Right lobe of liver (tissue), 4 donors: ENCODE results near the gene AK1.

Experiments
- POLR2A ChIP-seq: fragments of 450-650 bp; IDR thresholded peaks from one replicate; pipeline ENCODE4 v1.6.1; 2017; ENCODE audit warnings: antibody characterized with exemption, mild to moderate bottlenecking
- TF ChIP-seq, protein P1 (sequence below), 4 donors: fragments of 200-600 bp in 3 of 4; fragments of 450-650 bp in 1 of 4; IDR thresholded peaks; one replicate each; pipeline versions ENCODE4 v1.5.1 to v1.8.0; 2016 to 2022; ENCODE audit warnings: antibody characterized with exemption in 4 of 4, mild to moderate bottlenecking in 2 of 4
- donor health status: DM: no; HTN: no; CAD: no.
- donor health status: DM: no; HTN: no; CAD: no.
- donor health status: DM: no; HTN: yes; CAD: no.

DNA sequence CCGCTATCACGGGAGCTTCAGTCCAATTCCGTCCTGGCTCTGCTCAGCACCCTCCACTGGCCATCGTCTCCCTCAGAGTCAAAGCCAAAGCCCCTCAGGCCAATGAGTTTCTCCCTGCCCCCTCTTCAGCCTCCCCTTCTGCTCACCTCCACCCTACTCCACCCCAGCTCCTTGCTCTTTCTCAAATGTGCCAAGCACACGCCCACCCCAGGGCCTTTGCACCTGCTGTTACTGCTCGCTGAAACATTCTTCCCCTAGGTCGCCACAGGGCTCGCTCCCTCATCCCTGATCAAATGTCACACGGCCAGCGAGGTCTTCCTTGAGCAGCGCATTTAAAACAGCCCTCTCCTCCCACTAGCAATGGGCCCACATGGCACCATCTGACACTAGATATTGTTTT lies 16.7 kb downstream of the AK1 start:
- TF ChIP-seq, protein P1, sequence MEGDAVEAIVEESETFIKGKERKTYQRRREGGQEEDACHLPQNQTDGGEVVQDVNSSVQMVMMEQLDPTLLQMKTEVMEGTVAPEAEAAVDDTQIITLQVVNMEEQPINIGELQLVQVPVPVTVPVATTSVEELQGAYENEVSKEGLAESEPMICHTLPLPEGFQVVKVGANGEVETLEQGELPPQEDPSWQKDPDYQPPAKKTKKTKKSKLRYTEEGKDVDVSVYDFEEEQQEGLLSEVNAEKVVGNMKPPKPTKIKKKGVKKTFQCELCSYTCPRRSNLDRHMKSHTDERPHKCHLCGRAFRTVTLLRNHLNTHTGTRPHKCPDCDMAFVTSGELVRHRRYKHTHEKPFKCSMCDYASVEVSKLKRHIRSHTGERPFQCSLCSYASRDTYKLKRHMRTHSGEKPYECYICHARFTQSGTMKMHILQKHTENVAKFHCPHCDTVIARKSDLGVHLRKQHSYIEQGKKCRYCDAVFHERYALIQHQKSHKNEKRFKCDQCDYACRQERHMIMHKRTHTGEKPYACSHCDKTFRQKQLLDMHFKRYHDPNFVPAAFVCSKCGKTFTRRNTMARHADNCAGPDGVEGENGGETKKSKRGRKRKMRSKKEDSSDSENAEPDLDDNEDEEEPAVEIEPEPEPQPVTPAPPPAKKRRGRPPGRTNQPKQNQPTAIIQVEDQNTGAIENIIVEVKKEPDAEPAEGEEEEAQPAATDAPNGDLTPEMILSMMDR (IDR thresholded peaks at IDR 0.05), result no peak
- TF ChIP-seq POLR2A, result no peak
